Spleen (tissue), 7 donors: ENCODE results near the gene MYLK.

Source experiments
- POLR2A ChIP-seq, 3 donors: fragments of 450-650 bp; IDR thresholded peaks; one replicate each; pipeline ENCODE4 v1.5.1; 2017; ENCODE audit warnings: antibody characterized with exemption in 3 of 3, mild to moderate bottlenecking in 1 of 3
- POLR2AphosphoS5 ChIP-seq, 3 donors: sonication (generic); formaldehyde crosslinking; IDR thresholded peaks; one replicate each; pipeline ENCODE4 v1.5.1; 2017; ENCODE audit warnings: antibody characterized with exemption in 3 of 3
- TF ChIP-seq, protein P1 (sequence below), 11 experiments: fragments of 200-600 bp in 7 of 11; fragments of 450-650 bp in 4 of 11; sonication (generic) in 4 of 11; IDR thresholded peaks in 8 of 11; conservative IDR thresholded peaks in 3 of 11; 1 replicate in 7 of 11; 2 replicates in 4 of 11; pipeline versions ENCODE4 v1.4.0 to v1.8.0; 2016 to 2021; ENCODE audit warnings: antibody characterized with exemption in 11 of 11, inconsistent platforms in 4 of 11, mild to moderate bottlenecking in 1 of 11
- donor health status: DM: no; HTN: no; CAD: no; lungs with moderate emphysema.
- donor health status: DM: no; HTN: no; CAD: no.
- donor health status: DM: no; HTN: no; CAD: no.

DNA sequence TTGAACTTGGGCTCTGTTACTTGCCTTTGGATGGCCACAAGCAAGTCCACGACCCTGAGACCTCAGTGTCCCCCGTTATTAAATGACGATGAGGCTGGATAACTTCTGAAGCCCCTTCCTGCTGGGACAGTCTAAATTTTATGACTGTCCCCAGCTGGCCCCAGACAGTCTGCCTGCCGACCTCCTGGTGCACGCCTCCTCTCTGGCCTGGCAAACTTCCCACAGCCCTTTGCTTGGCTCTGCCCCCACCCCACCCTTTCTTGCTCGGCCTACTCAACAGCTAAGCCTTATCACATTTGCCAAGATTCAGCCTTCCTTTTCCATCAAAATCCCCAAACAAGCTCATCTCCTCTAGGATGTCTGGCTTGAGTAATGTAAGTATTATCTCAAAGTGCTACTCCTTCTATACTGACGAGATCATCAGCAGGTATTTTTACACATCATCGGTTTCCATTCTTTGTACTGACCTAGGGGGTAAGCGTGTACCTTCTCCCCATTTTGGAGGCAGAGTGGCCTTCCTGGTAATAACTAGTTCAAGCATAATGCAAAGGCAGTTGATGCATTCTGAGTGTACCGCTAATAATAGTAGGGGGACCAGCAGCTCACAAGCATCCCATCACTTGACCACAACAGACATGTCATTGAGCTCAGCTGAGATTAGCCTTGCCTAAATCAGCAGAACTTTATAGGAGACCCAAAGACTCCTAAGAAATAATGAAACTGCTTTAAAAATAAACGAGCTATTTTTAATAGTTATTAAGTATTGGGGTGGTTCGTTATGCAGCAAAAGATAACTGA lies 178.4 kb downstream of the MYLK start:
- TF ChIP-seq POLR2A (IDR thresholded peaks at IDR 0.05) (no peak), POLR2AphosphoS5 (IDR thresholded peaks at IDR 0.05) (no peak)
- TF ChIP-seq, protein P1, sequence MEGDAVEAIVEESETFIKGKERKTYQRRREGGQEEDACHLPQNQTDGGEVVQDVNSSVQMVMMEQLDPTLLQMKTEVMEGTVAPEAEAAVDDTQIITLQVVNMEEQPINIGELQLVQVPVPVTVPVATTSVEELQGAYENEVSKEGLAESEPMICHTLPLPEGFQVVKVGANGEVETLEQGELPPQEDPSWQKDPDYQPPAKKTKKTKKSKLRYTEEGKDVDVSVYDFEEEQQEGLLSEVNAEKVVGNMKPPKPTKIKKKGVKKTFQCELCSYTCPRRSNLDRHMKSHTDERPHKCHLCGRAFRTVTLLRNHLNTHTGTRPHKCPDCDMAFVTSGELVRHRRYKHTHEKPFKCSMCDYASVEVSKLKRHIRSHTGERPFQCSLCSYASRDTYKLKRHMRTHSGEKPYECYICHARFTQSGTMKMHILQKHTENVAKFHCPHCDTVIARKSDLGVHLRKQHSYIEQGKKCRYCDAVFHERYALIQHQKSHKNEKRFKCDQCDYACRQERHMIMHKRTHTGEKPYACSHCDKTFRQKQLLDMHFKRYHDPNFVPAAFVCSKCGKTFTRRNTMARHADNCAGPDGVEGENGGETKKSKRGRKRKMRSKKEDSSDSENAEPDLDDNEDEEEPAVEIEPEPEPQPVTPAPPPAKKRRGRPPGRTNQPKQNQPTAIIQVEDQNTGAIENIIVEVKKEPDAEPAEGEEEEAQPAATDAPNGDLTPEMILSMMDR (IDR thresholded peaks at IDR 0.05 in 8 of 11, conservative IDR thresholded peaks at IDR 0.05 in 3 of 11), result no peak
